K562 (cell line): Measurements from ENCODE around the gene IFIT2. TPM values are rescaled to one million over a fixed set of nuclear protein-coding genes. Genes with fewer than 3 reads are reported as not detected.

Source experiments
- ATAC-seq: fragments of 200-7000 bp; cut with Tn5 transposase; 3 replicates; pipeline ENCODE4 v1.9.1; 2020; ENCODE audit warnings: moderate library complexity
- BruUV-seq: library from RNA; stranded (reverse); fragments of 400-500 nt; replicated peaks from 2 replicates; lab custom pipeline; 2021; lab: Mats Ljungman, UMichigan
- CTCF ChIA-PET: fragments of 300-600 bp; formaldehyde crosslinking; extraction: SDS; loops from one replicate; lab custom pipeline; 2021; ENCODE audit warnings: low intra/inter-chr PET ratio; lab: Yijun Ruan, JAX
- POLR2A ChIA-PET: fragments of 300-600, 350-650 bp; sonication (Branson Sonifier 250); formaldehyde crosslinking; extraction: SDS; loops from one replicate; lab custom pipeline; 2021; ENCODE audit warnings: antibody characterized with exemption, inconsistent platforms; lab: Yijun Ruan, JAX
- DNase-seq, 4 experiments: peaks; one replicate each; pipeline versions ENCODE4 v3.0.0 to v3.0.0-alpha.2; 2011 to 2018; ENCODE audit warnings: low spot score in 3 of 4, mixed read lengths in 3 of 4; ENCODE audit errors: extremely low read depth in 1 of 4
- FAIRE-seq: peaks from 2 replicates; lab custom pipeline; 2011; peaks lifted over from hg19 to GRCh38; lab: Jason Lieb, UNC
- H2AFZ ChIP-seq: 2 replicates; pipeline ENCODE4 v1.6.0; 2011; ENCODE audit warnings: low read depth, low read length, control low read depth, inconsistent platforms
- H3K27ac ChIP-seq: fragments of 200-600 bp; 3 replicates; pipeline ENCODE4 v1.8.0; 2011; ENCODE audit warnings: low read depth, mild to moderate bottlenecking, control low read depth, inconsistent platforms, low read length, moderate library complexity, mixed read lengths; ENCODE audit errors: extremely low read depth
- H3K27me3 ChIP-seq, 2 experiments: fragments of 300-600 bp in 1 of 2; 2 replicates in 1 of 2; 3 replicates in 1 of 2; pipeline versions ENCODE4 v1.6.0 to v1.8.0; 2011; ENCODE audit warnings: inconsistent platforms in 2 of 2, low read length in 2 of 2, mild to moderate bottlenecking in 1 of 2, mixed read lengths in 1 of 2, moderate library complexity in 1 of 2; ENCODE audit not compliant: control insufficient read depth in 2 of 2, insufficient read depth in 2 of 2
- H3K36me3 ChIP-seq: fragments of 300-600 bp; 3 replicates; pipeline ENCODE4 v1.8.0; 2011; ENCODE audit warnings: mild to moderate bottlenecking, low read length, inconsistent platforms; ENCODE audit not compliant: control insufficient read depth, insufficient read depth
- H3K4me1 ChIP-seq, 2 experiments: fragments of 200-600 bp in 1 of 2; replicated peaks in 1 of 2; 2 replicates in 1 of 2; 3 replicates in 1 of 2; pipeline versions ENCODE4 v1.5.1 to v1.8.0; 2011; ENCODE audit warnings: inconsistent platforms in 2 of 2, low read length in 2 of 2, mild to moderate bottlenecking in 1 of 2, mixed read lengths in 1 of 2, moderate library complexity in 1 of 2; ENCODE audit not compliant: control insufficient read depth in 2 of 2, insufficient read depth in 2 of 2
- H3K4me2 ChIP-seq: 2 replicates; pipeline ENCODE4 v1.6.1; 2011; ENCODE audit warnings: low read length, control low read depth, inconsistent platforms, mixed read lengths; ENCODE audit not compliant: insufficient read depth
- H3K4me3 ChIP-seq: fragments of 200-600 bp; sonication (generic), shearing (Covaris generic); 2 replicates; pipeline ENCODE4 v1.5.1; 2016; ENCODE audit warnings: control low read depth, inconsistent platforms
- H3K79me2 ChIP-seq: fragments of 200-600 bp; 3 replicates; pipeline ENCODE4 v1.8.0; 2011; ENCODE audit warnings: low read length, inconsistent platforms; ENCODE audit not compliant: control insufficient read depth, insufficient read depth
- H3K9ac ChIP-seq, 2 experiments: 2 replicates each; pipeline versions ENCODE4 v1.6.0 to v1.6.1; 2011; ENCODE audit warnings: low read depth in 2 of 2, low read length in 2 of 2, control low read depth in 1 of 2, inconsistent platforms in 1 of 2, mild to moderate bottlenecking in 1 of 2, mixed read lengths in 1 of 2; ENCODE audit not compliant: insufficient read depth in 1 of 2
- H3K9me1 ChIP-seq: one replicate; pipeline ENCODE4 v1.6.0; 2011; ENCODE audit warnings: inconsistent platforms, mild to moderate bottlenecking, low read length, moderate library complexity; ENCODE audit not compliant: control insufficient read depth, insufficient read depth
- H3K9me3 ChIP-seq: replicated peaks from 2 replicates; pipeline ENCODE4 v1.5.1; 2011; ENCODE audit warnings: low read depth, low read length, inconsistent platforms; ENCODE audit not compliant: control insufficient read depth, insufficient read depth
- H4K20me1 ChIP-seq: replicated peaks from 2 replicates; pipeline ENCODE4 v1.6.1; 2011; ENCODE audit warnings: low read length, inconsistent platforms, mixed read lengths; ENCODE audit not compliant: control insufficient read depth, insufficient read depth
- E4F1 ChIP-seq: fragments of 250-450 bp; sonication (Bioruptor Pico); IDR thresholded peaks from 2 replicates; pipeline ENCODE4 v1.5.0; 2021; ENCODE audit warnings: mild to moderate bottlenecking, borderline replicate concordance
- MED1 ChIP-seq: sonication (generic); formaldehyde crosslinking; IDR thresholded peaks from 2 replicates; pipeline ENCODE4 v1.8.1; 2023; ENCODE audit warnings: missing genetic modification reagents, borderline replicate concordance
- ZNF174 ChIP-seq: fragments of 250-450 bp; sonication (Bioruptor Pico); IDR thresholded peaks from 2 replicates; pipeline ENCODE4 v1.4.0; 2020; ENCODE audit warnings: mild to moderate bottlenecking
- WGBS: fragments of 100-300 bp; shearing (Covaris generic); methylation state at CpG from one replicate; pipeline ENCODE4 v1.1.6; 2016; ENCODE audit warnings: low coverage, mixed read lengths; ENCODE audit not compliant: insufficient coverage; ENCODE audit errors: missing lambda C conversion rate; 5-methylcytosine and 5-hydroxymethylcytosine counted together
- in situ Hi-C: fragments of 300-500 bp; cut with MboI; formaldehyde crosslinking; loops from 4 replicates; pipeline ENCODE4 v1.15.0; 2018; ENCODE audit warnings: inconsistent platforms, mixed read lengths
- intact Hi-C: fragments of 100-400 bp; cut with micrococcal nuclease; formaldehyde crosslinking; loops from 2 replicates; pipeline ENCODE4 v1.14.2; 2022
- polyA plus RNA-seq, 8 experiments: library from polyadenylated mRNA; depleted of rRNA in 4 of 8; stranded (reverse) in 5 of 8; unstranded in 3 of 8; fragments of >200 nt; fragmentation: Nextera tagmentation in 2 of 8; fragmentation: Illumina TruSeq in 1 of 8; extraction: Ambion mirVana in 2 of 8; extraction: Trizol in 1 of 8; gene quantifications; 2 replicates each; pipeline versions ENCODE4 v1.2.1 to v1.2.3, GENCODE V29; 2011 to 2014; ENCODE audit warnings: inconsistent platforms in 1 of 8, missing spikeins in 1 of 8
- total RNA-seq, 7 experiments: library from RNA; depleted of rRNA in 6 of 7; stranded (reverse); fragments of >200 nt in 6 of 7; fragmentation: Illumina TruSeq in 2 of 7; extraction: Trizol in 2 of 7; gene quantifications; 2 replicates each; pipeline versions ENCODE4 v1.2.1 to v1.2.3, GENCODE V29; 2011 to 2021; ENCODE audit warnings: low replicate concordance in 1 of 7

Gene IFIT2
- total and polyA plus RNA-seq, 9 of the 15 experiments (the other 6 are each of a cell fraction or from before 2014, with no cell fraction given) = 0.03 to 0.25 (median 0.10) TPM; not detected in 1

- TF ChIP-seq E4F1 (CRISPR knock-in tag) (no peak), MED1 (CRISPR knock-in tag) (no peak)
Measured at GRCh38 chr10:89279421-89279869, 22.4 kb upstream of the IFIT2 start (continued).

GRCh38 chr10:89280508-89280907 is 21.3 kb upstream of the IFIT2 start:
- ATAC-seq (no peak), DNase-seq (no peak), FAIRE-seq (no peak)
- Histone ChIP-seq H3K27me3 (no peaks in the 10 kb centered on the region), H3K4me1 (no peaks in the 10 kb centered on the region), H3K79me2 (no peaks in the 10 kb centered on the region), H4K20me1 (no peaks in the 10 kb centered on the region), H3K9me1 (no peaks in the 10 kb centered on the region), H3K9me3 (no peaks in the 10 kb centered on the region), H3K9ac (no peak overlapping the region), H3K27ac (no peak overlapping the region), H3K36me3 (no peaks in the 10 kb centered on the region), H2AFZ (no peak overlapping the region), H3K4me2 (no peak overlapping the region), H3K4me3 (no peak overlapping the region)
- WGBS = 13% methylated on average over 3 of the region's 3 CpGs
- no TSS peak for BruUV-seq
- in situ Hi-C loops (no loop called here), intact Hi-C loops (no loop called here)
- POLR2A ChIA-PET = interaction anchor here (0.8 kb wide), 1 partner anchor 36 kb away, joined by 3 read pairs; no protein-coding TSS in a partner anchor
- no peak for TF ChIP-seq ZNF174 (CRISPR knock-in tag)
- CTCF ChIA-PET = no interaction called here
